GM19239 (cell line): ENCODE measurements around the gene CUL4A.
"Not testable (repeated sequence)": the region's sequence is repeated elsewhere in the genome, so short reads cannot be mapped to it uniquely, and the experiment has no call there.

ENCODE experiments used
- DNase-seq: peaks from one replicate; pipeline ENCODE4 v3.0.0; 2011; ENCODE audit warnings: low spot score; ENCODE audit not compliant: insufficient read length
- FAIRE-seq: peaks from 2 replicates; lab custom pipeline; 2011; peaks lifted over from hg19 to GRCh38; lab: Jason Lieb, UNC

The CUL4A gene

DNA sequence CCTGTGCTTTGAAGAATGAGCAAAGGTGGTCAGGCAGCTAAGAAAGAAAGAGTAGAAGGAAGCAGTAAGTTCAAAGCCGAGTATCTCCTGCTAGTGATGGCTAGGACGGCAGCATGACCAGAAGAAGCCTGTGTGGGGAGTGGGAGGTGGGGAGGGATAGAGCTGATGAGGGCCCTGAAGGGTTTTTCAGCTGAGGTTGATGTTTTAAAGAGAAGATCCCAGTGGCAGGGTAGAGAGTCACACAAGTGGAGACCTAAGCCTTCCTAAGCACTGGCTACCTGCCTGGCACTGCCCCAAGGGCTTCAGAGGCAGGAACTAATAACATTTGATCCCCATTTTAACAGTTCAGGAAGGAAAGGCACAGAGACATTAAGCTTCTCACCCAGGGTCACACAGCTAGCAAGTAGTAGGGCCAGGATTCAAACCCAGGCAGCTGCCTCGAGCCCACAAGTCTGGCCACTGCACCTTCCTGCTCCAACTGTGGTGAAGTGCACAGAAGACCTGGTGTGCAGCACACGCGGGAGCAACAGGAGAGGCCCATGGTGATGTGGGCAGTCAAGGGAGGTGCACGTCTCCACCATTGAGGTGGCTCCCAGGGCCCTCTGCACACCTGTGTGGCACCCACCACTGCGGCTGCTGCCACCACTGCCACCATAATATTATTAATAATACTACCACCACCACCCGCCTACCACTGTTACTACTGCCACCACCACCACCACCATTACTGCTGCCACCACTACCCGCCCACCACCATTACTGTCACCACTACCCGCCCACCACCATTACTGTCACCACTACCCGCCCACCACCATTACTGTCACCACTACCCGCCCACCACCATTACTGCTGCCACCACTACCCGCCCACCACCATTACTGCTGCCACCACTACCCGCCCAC lies 22.1 kb downstream of the CUL4A start:
- FAIRE-seq (no peak), DNase-seq (no peak)

DNA sequence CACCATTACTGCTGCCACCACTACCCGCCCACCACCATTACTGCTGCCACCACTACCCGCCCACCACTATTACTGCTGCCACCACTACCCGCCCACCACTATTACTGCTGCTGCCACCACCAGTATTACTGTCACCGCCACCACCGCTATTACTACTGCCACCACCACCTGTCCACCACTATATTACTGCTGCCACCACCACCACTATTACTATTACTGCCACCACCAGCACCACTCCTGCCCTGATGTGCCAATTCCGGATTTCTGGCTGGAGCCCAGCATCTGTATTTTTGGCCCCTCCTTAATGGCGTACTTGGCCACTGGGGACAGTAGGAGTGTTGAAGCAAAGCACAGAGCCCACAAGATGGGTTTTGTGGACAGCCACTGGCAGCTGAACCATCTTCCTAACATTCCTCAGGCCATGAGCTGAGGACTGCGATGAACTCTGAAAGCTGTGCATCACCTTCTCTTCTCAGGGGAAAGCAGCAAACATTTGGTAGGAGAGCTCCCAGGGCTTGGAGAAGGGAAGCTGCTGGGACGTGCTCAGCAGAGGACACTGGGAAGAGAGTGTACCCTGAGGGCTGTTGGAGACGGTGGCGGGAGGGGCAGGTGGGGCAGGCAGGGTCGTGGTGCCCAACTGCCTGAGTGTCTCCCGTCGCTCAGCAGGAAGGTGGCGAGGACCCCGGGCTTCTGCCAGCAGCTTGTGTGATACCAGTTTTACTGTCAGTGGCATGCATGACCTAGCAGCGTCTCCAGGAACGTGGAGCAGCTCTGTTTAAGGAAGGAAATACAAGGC lies 23.0 kb downstream of the CUL4A start:
- FAIRE-seq (no peak), DNase-seq (no peak)

DNA sequence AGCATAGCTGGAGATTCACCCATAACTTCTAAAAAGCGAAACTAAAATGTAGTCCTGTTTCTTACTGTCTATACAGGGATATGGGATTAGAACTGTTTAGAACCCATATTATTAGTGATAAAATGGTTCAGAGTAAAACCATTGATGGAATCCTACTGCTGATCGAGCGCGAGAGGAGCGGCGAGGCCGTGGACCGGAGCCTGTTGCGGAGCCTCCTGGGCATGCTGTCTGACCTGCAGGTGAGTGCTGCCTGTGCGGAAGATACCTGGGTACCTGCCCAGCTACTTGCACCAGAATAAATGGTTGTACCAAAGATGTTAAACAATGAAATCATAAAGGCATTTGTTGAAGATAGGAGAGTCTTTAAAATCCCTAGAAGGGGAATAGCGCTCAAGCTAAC lies 23.7 kb downstream of the CUL4A start:
- no peak for DNase-seq

DNA sequence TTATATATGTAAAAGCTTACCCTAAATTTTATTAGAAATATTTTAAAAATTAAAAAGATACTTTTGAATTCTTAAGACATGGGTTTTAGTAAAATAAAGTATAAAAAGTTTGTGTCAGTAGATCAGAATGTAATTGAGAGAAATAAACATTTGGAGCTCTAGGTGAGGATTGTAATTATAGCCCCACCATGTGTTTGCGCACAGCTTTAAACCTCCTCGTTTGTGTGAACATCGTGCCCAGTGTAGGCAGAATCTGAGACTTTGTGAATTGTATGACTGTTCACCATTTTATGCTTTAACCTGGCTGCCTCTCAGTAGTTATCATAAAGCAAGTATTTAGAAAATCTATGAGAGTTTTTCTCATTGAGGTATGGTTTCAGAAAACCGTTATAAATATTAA lies 29.1 kb downstream of the CUL4A start:
- FAIRE-seq (no peak), DNase-seq (no peak)

More for the DNA sequence above, 23.7 kb downstream of the CUL4A start:
- FAIRE-seq: no peak

DNA sequence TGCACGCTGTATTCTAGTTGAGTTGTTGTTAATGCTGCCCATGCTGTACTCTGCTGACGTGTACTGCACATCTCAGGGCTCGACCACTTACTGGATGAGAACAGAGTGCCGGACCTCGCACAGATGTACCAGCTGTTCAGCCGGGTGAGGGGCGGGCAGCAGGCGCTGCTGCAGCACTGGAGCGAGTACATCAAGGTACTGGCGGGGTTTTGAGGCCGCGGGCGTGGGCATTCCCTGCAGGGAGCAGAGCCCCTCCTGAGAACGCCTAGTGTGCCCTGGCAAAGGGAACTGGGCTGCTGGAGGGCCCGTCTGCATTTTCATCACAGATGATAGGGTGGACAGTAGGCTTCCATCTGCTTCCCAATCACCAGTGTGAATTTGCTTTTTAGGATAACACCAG lies 29.9 kb downstream of the CUL4A start:
- FAIRE-seq: no peak

DNA sequence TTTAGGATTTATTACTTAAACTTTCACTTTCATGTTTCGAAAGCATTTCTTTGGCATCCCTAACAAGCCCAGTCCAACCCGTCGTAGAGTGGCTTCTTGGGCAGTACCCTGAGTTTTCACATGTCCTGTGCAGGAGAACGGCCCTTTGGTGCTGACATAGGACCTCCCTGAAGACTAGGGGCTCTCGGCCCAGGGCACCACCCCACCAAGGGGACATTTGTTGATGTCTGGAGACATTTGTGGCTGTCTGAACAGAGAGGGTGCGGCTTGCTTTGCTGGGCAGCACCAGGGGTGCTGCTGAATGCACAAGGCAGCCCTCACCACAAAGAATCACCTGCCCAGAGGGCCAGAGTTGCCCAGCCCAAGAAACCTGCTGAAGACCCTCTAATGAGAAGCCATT lies 30.6 kb downstream of the CUL4A start:
- FAIRE-seq (no peak), DNase-seq (no peak)

More for the DNA sequence above, 29.9 kb downstream of the CUL4A start:
- no peak for DNase-seq

DNA sequence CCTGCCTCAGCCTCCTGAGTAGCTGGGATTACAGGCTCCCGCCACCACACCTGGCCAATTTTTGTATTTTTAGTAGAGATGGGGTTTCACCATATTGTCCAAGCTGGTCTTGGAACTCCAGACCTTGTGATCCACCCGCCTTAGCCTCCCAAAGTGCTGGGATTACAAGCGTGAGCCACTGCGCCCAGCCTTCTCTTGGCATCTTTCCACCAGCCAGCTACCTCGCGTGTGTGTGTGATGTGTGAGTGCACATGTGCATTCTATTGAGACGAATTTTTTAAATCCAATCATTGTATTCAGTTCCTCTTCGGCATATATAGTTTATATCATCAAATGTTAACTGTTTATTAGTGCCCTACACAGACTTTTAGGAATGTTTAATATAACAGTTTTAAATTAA lies 32.2 kb downstream of the CUL4A start:
- not testable (repeated sequence) for FAIRE-seq, DNase-seq

DNA sequence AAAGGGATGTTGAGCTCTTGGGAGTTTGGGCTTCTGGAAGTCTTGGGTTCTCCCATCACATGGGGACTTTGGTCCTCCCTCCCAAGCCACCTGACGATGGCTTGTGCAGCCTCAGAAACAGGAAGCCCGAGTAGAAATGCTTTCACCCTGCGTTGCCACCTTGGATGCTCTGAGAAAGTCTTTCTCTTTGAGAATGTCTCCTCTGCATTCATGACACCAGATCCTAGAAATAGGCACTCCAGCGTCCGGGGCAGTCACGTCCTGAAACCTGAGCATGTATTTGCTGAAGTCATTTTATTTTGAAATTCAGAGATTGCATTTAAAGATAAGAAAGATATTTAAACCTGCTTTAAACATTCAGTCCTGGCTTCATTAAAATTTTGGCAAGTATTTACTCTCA lies 34.4 kb downstream of the CUL4A start:
- FAIRE-seq (no peak), DNase-seq (no peak)

DNA sequence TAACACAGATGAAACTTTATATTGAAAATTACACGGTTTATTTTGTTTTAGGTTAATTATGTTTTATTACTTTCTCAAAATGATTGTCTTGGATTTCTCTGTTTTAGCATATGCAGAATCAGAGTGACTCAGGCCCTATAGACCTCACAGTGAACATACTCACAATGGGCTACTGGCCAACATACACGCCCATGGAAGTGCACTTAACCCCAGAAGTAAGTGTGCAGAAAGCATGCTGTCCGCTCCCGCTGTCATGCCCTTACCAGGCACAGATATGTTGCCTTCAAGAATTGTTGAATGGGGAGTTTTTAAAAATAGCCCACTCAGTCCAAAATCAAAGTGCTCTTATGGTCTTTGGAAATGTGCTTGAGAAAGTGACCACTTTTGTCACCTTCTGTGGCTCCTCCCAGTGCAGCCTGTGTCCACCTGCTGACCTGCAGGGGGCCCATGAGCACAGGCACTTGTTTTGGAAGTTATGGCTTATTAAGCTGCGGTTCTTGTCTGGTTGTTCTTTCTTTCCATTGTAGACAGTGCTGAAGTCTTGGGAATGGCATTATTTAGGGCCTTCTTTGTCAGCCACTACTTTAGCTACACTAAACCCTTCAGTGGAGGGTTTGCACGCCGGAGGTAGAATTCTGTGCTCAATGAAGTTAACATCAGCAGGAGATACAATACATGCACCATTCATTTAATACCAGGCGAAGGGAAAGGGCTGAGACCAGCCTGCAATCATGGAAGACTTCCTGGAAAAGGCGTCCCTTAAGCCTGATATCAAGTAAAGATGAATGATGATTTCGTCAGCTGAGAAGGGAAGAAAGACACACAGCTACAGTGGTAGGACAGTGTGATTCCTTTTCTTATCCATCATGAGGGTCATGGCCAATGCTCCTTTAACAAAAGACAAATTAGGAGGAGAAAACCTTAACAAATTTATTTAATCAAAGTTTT lies 36.7 kb downstream of the CUL4A start:
- DNase-seq (no peak), FAIRE-seq (no peak)

DNA sequence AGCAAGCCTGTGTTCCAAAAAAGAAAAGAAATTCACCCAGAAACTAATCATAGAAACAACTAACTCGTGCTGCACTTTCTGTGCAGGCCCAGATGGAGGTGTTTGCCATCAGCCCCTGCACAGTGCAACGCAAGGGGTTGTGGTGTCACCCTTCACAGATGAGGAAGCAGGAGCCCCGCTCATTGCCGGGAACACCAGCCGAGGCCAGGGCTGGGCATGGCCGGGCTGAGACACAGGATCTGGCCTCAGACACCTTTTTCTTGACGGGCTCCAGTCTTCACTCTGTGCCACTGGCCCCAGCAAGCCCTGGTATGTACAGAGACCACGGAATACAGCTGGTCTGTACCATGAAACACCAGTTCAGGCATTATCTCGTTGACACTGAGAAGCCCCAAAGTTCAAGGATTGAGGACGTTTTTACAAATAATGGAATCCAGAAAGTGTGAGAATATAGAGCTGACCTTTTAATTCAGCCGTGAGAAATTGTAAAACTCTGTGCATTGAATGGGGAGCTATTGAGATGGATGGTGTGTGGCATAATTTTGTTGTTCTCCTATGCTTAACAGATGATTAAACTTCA lies 43.2 kb downstream of the CUL4A start:
- DNase-seq (no peak), FAIRE-seq (no peak)

DNA sequence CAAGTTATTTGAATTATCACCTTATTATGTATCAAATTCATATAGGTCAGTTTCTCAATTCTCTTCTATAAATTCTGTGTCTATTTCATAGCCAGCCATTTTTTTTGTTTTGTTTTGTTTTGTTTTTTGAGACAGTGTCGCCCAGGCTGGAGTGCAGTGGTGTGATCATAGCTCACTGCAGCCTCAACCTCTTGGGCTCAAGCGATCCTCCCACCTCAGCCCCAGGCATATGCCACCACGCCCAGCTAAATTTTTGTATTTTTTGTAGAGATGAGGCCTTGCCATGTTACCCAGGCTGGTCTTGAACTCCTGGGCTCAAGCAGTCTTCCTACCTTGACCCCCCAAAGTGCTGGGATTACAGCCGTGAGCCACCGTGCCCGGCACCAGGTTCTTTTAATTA lies 48.5 kb downstream of the CUL4A start:
- FAIRE-seq, DNase-seq: not testable (repeated sequence)

DNA sequence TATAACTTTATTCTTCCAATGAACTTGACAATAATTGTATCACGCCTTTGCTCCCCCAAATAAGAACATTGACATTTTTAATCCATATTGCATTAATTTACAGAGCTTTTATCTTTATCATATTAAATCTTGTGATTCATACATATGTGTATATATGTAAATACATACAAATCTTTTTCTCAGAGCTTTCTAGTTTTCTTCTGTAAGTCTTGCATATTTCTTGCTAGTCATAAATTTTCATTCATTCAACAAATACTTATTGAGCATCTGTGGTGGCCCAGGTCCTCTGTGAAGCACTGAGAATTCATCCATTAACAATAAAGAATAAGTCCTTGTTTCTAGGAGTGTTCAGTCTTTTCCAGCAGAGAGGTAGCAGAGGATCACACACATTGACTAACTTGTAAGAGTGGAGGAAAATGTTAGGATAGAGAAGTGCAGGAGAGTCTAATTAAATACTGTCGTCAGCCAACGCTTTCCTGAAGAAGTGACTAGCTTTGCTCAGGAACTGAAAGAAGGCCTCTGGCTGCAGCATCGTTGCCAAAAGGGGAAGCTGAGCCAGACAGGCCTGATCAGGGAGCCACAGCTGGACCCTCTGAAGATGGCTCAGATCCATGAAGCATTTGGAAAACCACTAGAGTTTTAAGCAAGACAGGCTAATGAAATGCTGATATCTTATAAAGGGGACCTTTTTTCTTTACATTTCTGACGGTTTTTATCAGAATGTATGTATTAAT lies 49.1 kb downstream of the CUL4A start:
- no peak for FAIRE-seq
- DNase-seq: no peak

DNA sequence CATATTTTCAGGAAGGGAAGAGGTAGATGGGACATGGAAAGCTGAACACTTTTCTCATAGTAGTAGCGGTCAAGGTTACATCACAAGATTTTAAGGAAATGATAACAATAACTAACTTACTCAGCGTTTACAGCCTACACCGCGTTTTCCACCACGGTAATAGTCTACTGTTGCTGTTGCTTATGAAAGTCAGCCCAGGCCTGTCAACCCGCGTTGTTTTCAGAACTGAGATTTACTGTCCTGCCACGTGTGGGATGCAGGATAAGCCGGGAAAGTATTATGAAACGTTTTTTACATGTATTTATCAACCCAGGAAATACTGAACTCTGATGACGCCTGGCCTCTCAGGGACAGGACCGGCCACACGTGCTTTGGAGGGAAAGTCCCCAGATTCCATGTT lies 51.6 kb downstream of the CUL4A start:
- DNase-seq (no peak), FAIRE-seq (no peak)

DNA sequence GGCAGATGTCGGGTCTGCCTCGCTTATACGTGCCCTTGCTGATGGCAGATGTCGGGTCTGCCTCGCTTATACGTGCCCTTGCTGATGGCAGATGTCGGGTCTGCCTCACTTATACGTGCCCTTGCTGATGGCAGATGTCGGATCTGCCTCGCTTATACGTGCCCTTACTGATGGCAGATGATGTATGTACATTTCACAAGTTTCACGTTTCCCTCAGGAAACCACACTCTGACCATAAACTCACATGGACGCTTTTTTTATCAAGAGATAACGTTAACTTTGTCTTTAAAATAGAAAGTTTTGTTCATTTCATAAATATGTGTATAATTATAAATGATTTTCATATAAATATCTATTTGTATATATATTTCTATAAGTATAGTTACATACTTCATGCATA lies 53.6 kb downstream of the CUL4A start:
- not testable (repeated sequence) for FAIRE-seq, DNase-seq

DNA sequence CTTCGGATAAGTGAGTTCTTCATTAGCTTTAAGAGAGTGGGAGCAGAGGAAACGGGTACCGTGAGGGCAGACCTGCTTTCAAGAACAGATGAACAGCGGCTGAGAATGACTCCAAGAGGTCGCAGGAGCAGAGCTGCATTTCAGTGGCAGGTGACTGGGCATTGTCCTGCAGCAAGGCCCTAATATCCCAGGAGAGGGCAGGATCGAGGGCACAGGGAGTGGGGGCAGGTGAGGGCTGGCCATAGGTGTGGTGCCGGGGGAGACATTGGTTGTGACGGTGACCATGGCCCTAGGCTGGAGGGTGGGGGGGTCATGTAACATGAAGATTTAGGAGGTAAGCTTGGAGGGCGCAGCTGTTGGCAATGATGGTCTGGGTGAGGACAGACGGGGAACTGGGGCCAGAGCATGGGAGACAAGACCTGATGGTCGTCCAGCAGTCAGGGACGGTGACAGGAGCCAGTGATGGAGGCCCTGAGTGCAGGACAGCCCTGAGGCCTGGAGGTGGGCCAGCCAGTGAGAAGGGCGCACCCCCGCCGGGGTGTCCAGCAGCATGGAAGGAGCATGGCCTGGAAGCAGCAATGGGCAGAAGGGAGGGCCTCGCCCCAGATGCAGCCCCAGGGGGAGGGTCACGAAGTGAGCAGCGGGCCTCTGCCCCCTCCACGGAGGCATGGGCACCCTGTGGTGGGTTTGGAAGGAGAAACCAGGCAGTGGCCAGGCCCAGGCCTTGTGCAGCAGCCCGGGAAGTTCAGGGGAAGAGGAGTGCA lies 58.4 kb downstream of the CUL4A start:
- FAIRE-seq (no peak), DNase-seq (no peak)

DNA sequence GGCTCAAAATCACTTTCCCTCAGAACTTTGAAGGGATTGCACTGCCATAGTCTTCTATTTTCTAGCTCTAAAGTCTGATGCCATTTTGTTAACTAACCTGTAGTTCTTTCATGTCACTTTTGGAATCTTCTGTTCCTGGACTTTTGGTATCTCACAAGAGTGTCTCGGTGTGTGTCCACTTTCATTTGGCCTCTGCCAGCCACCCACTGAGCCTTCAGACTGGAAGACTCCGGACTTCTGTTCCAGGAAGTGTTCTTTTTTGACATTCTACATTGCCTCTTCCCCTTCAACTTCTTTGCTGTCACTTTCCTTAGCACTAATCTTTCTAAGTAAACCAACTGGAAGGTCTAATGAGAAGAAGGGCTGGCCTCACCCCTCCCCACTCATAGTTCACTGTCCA lies 62.6 kb downstream of the CUL4A start:
- DNase-seq (no peak), FAIRE-seq (no peak)

DNA sequence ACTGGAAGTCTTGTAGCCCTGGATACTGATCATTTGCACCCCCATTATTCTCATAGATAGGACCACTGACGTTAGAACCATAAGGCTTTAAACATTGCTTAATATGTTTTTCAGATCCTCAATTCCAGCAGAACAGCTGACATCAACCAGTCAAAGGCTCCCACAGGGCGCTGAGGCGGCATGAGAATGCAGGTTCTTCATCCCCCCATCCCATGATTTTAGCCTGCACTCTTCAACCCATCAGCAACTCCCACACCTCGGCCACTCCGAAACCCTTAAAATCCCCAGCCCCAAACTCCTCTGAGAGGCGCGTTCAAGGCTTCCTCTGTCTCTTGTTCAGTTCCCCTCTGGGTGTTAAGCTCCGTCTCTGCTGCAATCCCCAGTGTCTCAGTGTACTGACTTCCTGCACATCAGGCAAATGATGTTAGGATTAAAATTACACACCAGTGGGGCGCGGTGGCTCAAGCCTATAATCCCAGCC lies 63.3 kb downstream of the CUL4A start:
- DNase-seq (no peak), FAIRE-seq (no peak)

DNA sequence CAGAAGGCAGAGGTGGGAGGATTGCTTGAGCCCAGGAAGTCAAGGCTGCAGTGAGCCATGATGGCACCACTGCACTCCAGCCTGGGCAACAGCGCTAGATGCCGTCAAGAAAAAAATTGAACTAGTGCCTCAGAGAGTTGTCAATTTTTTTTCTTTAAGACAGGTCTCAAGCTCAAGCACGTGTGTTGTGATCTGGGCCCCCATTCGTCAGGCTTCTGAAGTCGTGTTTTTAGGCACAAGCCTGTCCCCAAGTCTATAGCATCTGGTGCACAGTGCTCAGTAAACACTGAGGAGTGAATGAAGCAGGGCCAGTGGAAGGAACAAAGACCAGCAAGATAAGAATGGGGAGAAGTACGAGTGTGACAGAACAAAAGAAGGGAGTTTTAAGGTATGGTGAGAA lies 63.9 kb downstream of the CUL4A start:
- no peak for FAIRE-seq
- no peak for DNase-seq
